ENCODE results near the gene CPLX1. TPM values are rescaled to one million over a fixed set of nuclear protein-coding genes. Genes with fewer than 3 reads are reported as not detected.

CPLX1 gene
- total RNA-seq, 2 experiments from 2014 or later: 1.5 TPM

GRCh38 chr4:866761-867390, 40.9 kb upstream of the CPLX1 start:
- no peaks in the 10 kb centered on the region for H3K4me1 ChIP-seq (ENCODE audit: insufficient read depth, low read length)
- TF ChIP-seq, protein P1, sequence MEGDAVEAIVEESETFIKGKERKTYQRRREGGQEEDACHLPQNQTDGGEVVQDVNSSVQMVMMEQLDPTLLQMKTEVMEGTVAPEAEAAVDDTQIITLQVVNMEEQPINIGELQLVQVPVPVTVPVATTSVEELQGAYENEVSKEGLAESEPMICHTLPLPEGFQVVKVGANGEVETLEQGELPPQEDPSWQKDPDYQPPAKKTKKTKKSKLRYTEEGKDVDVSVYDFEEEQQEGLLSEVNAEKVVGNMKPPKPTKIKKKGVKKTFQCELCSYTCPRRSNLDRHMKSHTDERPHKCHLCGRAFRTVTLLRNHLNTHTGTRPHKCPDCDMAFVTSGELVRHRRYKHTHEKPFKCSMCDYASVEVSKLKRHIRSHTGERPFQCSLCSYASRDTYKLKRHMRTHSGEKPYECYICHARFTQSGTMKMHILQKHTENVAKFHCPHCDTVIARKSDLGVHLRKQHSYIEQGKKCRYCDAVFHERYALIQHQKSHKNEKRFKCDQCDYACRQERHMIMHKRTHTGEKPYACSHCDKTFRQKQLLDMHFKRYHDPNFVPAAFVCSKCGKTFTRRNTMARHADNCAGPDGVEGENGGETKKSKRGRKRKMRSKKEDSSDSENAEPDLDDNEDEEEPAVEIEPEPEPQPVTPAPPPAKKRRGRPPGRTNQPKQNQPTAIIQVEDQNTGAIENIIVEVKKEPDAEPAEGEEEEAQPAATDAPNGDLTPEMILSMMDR (IDR thresholded peaks at IDR 0.05): no peak
- Mint-ChIP-seq H3K9me3 (no peaks in the 10 kb centered on the region), H3K27ac (no peak overlapping the region), H3K36me3 (ENCODE audit: low read depth) (peaks cover 63% of the 10 kb centered on the region), H3K27me3 (no peaks in the 10 kb centered on the region), H3K4me3 (no peak overlapping the region), H3K4me1 (ENCODE audit: low read depth) (no peaks in the 10 kb centered on the region)
- intact Hi-C loops (cut with DNase I, micrococcal nuclease): no loop called here
- H3K27ac ChIP-seq (ENCODE audit: low read depth in 1 of 2, low read length in 2 of 2): no peak overlapping the region
- DNase-seq (no peak), ATAC-seq (ENCODE audit: poor library complexity) (no peak)
- H3K36me3 ChIP-seq (ENCODE audit: insufficient read depth, low read length): peaks cover 80% of the 10 kb centered on the region
- H3K9me3 ChIP-seq (ENCODE audit: control insufficient read depth in 1 of 2, insufficient read depth in 1 of 2, low read length in 2 of 2): no peaks in the 10 kb centered on the region
- H3K27me3 ChIP-seq (ENCODE audit: control insufficient read depth in 1 of 2, insufficient read depth in 2 of 2, low read length in 2 of 2): no peaks in the 10 kb centered on the region
- POLR2A ChIA-PET: no interaction called here
- H3K4me3 ChIP-seq (ENCODE audit: low read length): no peak overlapping the region
- CTCF ChIA-PET: no interaction called here

DNA sequence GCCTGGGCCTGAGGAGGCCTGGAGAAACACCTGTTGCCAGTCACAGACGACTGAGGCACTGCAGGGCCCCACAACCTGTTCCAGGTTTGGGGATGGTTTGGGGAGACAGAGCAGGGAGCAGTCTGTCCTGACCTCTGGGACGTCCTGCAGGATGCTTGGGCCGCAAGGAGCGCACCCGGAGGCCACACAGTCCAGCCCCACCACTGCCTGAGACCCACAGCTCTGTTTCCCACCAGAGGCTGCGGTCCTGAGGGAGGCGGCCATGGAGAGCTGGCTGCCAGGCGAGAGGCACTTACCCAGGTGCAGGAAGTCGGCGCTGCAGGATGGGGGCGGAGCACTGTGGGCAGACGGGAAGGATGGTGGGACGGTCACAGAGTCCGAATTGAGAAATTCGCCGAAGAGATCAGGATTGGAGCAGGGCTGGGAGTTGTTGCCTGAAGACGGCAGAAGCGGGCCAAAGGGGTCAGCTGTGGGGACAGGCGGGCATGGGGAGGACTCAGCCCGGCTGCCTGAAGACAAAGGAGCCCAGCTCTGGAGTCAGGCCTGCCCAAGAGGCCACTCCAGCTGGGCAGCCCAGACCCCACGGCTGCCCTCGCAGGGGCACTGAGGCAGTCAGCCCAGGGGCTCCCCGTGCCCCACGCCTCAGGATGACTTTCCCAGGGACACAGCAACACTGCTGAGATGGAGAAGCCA, 40.3 kb upstream of the CPLX1 start:
- POLR2A ChIA-PET: no interaction called here
- H3K4me1 ChIP-seq (ENCODE audit: insufficient read depth, low read length): no peaks in the 10 kb centered on the region
- Mint-ChIP-seq H3K27me3 (no peaks in the 10 kb centered on the region), H3K27ac (no peak overlapping the region), H3K36me3 (ENCODE audit: low read depth) (peaks cover 66% of the 10 kb centered on the region), H3K9me3 (no peaks in the 10 kb centered on the region), H3K4me3 (no peak overlapping the region), H3K4me1 (ENCODE audit: low read depth) (no peaks in the 10 kb centered on the region)
- H3K4me3 ChIP-seq (ENCODE audit: low read length): no peak overlapping the region
- no peaks in the 10 kb centered on the region for H3K27me3 ChIP-seq (ENCODE audit: control insufficient read depth in 1 of 2, insufficient read depth in 2 of 2, low read length in 2 of 2)
- peaks cover 84% of the 10 kb centered on the region for H3K36me3 ChIP-seq (ENCODE audit: insufficient read depth, low read length)
- intact Hi-C loops (cut with DNase I, micrococcal nuclease): no loop called here
- no peak for ATAC-seq (ENCODE audit: poor library complexity)
- no peak for DNase-seq
- no peaks in the 10 kb centered on the region for H3K9me3 ChIP-seq (ENCODE audit: control insufficient read depth in 1 of 2, insufficient read depth in 1 of 2, low read length in 2 of 2)
- no peak overlapping the region for H3K27ac ChIP-seq (ENCODE audit: low read depth in 1 of 2, low read length in 2 of 2)
- TF ChIP-seq, protein P1 (IDR thresholded peaks at IDR 0.05): no peak
- CTCF ChIA-PET: interaction anchor here (1.1 kb wide), 1 partner anchor 123 kb away, joined by 3 read pairs; no protein-coding TSS in a partner anchor

GRCh38 chr4:865572-865971, 39.6 kb upstream of the CPLX1 start:
- H3K27ac ChIP-seq (ENCODE audit: low read depth in 1 of 2, low read length in 2 of 2): no peak overlapping the region
- no peaks in the 10 kb centered on the region for H3K27me3 ChIP-seq (ENCODE audit: control insufficient read depth in 1 of 2, insufficient read depth in 2 of 2, low read length in 2 of 2)
- intact Hi-C loops (cut with DNase I, micrococcal nuclease): no loop called here
- Mint-ChIP-seq H3K9me3 (no peaks in the 10 kb centered on the region), H3K4me1 (ENCODE audit: low read depth) (no peaks in the 10 kb centered on the region), H3K4me3 (no peak overlapping the region), H3K36me3 (ENCODE audit: low read depth) (peaks cover 69% of the 10 kb centered on the region), H3K27ac (no peak overlapping the region), H3K27me3 (no peaks in the 10 kb centered on the region)
- H3K4me3 ChIP-seq (ENCODE audit: low read length): no peak overlapping the region
- peaks cover 84% of the 10 kb centered on the region for H3K36me3 ChIP-seq (ENCODE audit: insufficient read depth, low read length)
- POLR2A ChIA-PET: no interaction called here
- CTCF ChIA-PET: interaction anchor here (1.1 kb wide), 1 partner anchor 123 kb away, joined by 3 read pairs; no protein-coding TSS in a partner anchor
- TF ChIP-seq, protein P1 (IDR thresholded peaks at IDR 0.05): no peak
- DNase-seq (no peak), ATAC-seq (ENCODE audit: poor library complexity) (no peak)
- H3K9me3 ChIP-seq (ENCODE audit: control insufficient read depth in 1 of 2, insufficient read depth in 1 of 2, low read length in 2 of 2): no peaks in the 10 kb centered on the region
- H3K4me1 ChIP-seq (ENCODE audit: insufficient read depth, low read length): no peaks in the 10 kb centered on the region

Data from CD4-positive, alpha-beta T cell (primary cell).